Stimulated activated CD4-positive, alpha-beta T cell treated with anti-CD3 and anti-CD28 coated beads, TNF-alpha, amount 100 ng/mL, for 4 hours (primary cell): ENCODE results near the gene SPAG9.
"Not testable (repeated sequence)": the region's sequence is repeated elsewhere in the genome, so short reads cannot be mapped to it uniquely, and the experiment has no call there.

Source experiments
- DNase-seq, 3 experiments: peaks; one replicate each; pipeline ENCODE4 v3.0.0-alpha.2; 2020; ENCODE audit warnings: low read depth in 3 of 3

SPAG9 gene

DNA sequence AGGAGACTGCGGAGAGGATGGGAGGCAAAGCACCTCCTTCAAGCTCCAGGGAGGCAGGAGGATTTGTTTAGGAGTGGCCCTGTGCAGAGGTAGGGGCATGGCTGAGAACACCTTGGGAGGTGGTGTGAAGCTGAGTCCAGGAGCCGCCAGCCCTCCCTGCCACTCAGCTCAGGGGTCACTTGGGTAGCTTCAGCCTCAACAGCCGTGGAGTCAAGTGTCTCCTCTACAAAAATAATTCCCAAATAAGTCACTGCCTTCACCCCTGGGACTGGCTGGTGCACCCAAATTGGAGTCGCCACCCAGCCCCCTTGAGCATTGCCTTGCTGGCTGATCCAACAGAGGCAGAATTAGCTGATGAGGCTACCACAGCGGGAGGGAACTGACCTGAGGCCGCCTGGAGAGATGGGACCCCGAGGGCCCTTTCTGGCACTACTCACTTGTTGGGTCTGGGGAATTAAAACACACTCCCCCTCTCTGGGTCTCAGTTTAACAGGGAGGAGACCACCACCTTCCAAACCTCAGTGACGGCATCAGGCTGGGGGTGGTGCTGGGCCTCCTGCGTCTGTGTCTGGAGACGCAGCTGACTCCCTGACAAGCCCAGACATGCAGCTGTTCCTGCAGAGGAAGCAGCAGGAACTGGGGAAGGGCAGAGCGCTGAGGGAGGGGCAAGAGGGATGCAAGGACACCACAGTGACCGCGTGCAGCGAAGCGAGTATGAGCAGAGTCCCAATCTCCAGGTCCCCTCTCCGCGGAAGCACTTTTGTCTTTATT lies 166.7 kb downstream of the SPAG9 start:
- no peak for DNase-seq

DNA sequence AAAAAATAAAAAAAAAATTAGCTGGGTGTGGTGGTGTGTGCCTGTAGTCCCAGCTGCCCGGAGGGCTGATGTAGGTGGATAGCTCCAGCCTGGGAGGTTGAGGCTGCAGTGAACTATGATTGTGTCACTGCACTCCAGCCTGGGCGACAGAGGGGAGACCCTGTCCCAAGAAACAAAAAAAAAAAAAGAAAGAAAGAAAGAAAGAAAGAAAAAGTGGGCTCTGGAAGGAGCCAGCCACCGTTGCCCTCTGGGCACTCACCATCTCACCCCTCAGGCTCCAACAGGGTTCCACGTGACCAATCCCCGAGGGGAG lies 167.2 kb downstream of the SPAG9 start:
- DNase-seq, result no peak

DNA sequence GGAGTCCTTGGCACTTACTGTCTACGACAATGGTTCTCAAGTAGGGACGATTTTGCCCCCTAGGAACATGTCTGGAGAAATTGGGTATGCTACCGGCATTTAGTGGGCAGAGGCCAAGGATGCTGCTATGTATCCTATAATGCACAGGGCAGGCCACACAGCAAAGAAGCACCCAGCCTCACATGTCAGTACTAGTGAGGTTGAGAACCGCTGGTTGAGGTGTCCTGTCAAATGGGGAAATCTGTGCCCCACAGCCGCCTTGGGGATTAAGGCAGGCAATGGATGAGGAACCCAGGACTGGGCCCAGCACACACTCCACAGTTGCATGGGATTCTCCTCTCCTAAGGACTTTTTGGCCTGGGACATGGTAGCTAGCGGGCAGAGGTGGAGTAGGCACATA lies 167.8 kb downstream of the SPAG9 start:
- DNase-seq, result no peak

DNA sequence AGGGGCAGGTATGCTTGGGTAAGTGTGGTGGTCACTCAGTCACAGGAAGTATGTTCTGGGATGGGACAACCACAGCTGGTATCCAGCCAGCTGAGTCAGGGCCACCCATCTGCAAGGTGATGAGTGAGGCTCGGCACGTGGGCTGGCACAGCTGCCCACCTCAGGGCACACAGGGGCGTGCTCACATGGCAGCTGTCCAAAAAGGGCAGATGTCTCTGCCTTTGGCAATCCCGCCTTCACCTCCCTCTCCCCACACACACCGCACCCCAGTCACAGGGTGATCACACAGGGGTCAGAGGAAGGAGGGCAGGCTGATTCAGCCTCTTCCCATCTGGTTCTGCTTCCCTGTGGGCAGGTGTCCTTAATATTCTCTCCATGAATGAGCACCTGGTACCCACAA lies 168.7 kb downstream of the SPAG9 start:
- DNase-seq, result no peak

DNA sequence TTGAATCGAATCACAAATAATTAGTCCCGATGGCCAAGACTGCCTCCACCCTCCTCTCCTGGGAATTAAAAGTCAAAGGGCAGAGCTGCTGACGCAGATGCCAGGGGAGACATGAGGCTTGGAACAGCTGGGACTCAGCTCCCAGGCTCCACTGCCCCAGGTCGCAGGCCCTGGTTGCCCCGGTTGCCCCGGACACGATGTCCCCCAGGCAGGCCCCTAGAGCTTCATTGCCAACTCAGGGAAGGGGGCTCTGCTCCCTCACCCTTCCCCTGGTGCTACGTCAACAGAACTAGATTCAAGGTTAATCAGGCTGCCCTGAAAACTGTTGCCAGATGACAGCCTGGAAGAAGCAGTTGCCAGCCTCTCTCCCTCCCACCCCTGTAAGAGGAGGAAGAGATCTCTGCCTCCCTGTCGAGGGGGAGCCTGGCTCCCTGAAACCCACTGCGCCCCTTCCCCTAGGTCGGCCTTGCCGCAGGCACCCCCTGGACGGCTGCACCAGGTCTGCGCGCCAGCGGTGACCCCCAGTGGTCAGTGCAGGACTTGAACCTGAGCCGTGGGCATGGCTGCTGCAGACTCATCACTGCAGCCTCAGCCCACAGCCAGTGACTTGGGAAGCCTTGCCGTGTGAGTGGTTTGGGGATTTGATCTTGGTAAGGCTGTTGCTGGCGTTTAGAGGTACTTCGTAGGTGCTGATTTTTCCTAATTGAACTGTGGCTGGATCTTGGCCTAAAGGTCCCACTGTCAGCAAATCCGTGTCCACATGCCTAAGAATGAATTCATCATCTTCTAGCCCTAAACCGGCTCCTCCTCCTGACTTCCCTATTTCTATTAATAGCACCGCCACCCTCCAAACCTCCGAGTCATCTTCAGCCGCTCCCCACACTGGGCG lies 170.4 kb downstream of the SPAG9 start:
- peak in 1 of 3 experiments; percentile 37 for DNase-seq

DNA sequence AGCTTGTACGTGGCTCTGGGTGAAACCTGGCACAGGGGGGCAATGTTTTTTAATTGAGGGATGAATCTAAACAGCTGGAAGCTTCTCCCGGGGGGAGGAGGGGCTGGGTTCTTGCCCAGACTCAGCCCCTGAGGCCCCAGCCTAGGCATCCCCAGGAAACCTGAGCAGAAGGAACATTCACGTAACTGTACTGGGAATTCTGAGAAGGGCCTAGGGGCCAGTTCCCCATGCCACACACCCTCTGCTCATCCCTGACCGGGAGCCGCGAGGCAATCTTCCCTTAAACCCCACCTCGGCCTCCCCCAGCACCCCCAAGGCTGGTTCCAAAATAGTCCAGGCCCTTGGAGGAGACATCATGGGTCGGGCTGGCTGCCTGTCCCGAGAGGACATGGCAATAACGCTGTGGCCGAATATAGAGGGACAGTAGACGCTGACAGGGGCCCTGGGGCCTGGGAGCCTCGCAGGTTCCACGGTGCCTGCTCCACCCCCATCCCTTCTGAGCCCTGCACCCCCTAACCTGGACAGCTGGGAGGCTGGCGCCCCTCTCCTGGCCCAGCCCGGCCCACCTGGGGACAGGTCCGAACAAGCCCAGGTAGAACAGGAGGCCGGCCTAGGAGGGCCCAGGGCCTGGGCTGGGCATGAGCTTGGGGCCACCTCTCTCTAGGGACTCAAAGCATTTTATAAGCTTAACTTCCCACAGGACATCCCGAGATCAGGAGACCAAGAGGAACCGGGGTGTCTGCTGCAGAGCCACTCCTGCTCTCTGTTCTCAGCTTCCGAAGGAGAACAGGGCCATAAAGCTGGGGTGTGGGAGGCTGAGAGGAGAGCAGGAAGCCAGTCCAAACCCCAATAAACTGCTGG lies 171.3 kb downstream of the SPAG9 start:
- no peak for DNase-seq

DNA sequence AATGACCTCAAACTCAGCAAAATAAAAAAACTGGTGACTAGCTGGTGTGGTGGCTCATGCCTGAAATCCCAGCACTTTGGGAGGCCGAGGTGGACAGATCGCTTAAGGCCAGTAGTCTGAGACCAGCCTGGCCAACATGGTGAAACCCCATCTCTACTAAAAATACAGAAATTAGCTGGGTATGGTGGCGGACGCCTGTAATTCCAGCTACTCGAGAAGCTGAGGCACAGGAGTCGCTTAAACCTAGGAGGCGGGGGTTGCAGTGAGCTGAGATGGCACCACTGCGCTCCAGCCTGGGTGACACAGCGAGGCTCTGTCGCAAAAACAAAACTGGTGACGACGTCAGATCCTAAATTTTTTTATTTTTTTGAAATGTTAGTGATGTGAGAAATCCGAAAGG lies 172.0 kb downstream of the SPAG9 start:
- DNase-seq, result no peak

DNA sequence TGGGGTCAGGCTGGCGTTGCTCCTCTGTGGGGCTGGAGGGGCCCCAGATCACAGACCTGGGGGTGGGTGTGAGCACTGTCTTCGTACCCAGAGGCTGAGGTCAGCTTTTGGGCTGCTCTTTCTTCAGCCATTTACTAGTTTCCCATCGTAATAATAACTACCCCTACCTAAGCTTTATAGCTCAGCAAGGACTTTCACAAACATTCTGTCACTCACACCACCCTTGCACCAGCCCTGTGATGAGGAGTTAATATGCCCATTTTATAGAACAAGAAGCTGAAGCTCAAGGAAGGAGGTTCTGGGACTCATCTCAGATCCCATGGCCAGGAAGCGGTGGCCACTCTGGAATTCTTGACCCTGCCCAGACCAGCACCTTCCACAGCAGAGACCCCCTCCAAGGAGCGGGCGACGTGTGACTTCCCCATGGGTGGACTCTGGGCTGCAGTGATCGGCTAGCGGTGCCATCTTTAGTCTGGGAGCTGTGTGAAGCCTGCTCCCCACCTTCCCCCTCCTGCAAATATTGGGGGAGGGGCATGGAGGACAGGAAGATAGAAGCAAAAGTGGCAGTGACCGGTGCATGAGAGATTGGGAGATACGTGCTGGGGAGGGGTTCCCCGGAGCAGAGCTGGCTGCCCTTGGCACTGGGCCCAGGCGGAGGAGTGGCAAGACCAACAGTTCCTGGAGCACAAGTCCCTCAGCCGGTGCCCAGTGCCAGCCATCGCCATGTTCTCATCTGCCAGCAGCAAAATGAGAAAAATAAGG lies 172.7 kb downstream of the SPAG9 start:
- no peak for DNase-seq

DNA sequence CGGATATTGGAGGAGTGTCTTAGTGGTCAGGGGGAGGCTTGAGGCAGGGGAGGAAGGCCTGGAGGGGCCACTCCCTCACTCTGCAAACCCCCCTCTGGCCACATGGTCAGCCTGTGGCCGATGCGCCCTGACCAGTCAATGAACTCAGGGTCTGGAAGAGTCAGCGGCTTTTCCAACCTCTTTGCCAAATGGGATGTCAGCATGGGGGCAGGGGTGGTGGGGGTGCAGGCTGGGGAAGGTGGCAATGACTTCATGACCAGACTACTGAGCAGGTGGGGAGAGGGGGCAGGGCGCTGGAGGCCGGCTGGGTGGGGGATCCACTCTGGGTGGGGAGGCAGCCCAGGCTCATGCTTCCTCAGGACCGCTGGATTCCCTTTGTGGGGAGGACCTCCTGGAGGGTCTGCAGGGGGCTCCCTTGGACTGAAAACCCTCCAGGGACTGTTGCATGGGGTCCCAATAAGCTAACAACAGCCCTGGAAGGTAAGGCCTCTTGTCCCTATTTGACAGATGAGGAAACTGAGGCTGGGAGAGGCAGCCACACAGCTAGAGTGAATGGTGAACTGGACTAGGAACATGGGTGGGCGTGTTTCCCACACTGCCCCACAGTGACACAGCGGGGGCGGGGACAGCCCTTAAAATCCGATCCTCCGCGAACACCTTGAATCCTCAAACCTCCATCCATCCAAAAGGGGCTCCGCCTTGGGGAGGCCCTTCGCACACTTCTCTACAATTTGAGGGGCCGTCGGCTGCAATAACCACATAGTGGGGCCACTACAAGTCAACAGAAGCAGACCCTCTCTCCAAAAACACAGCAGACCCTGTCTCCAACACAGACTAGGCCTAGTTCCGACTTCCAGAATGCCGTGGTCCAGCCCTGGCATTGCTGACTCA lies 173.5 kb downstream of the SPAG9 start:
- no peak for DNase-seq

DNA sequence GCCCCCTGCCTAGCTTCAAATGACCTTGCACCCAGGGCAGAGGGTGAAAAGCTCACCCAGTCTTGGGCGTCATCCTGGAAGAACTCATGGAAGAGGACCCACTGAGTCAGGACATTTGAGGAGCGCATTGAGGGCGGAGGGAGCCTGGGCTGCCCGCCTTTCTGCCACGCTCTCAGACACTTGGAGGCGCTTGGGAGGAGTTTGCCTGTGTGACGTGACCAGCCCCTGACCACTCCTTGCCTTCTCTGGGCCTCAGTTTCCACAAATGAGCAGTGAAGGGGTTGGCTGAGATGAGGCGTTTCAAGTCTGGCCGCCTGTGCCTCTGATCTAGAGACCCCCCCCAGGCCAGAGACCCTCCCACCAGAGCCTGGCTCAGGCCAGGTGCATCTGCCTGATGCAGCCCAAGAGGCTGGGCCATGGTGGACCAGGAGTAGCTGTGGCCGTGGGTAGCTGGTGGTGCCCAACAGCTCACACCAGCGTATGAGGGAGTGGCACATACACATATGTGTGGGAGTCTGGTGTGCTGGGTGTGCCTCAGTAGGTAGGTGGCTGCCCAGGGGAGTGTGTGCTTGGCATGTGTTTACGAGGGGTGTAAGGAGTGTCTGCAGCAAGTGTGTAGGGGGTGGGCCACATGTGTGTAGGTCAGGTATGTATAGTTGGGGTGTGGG lies 174.3 kb downstream of the SPAG9 start:
- DNase-seq, result no peak

DNA sequence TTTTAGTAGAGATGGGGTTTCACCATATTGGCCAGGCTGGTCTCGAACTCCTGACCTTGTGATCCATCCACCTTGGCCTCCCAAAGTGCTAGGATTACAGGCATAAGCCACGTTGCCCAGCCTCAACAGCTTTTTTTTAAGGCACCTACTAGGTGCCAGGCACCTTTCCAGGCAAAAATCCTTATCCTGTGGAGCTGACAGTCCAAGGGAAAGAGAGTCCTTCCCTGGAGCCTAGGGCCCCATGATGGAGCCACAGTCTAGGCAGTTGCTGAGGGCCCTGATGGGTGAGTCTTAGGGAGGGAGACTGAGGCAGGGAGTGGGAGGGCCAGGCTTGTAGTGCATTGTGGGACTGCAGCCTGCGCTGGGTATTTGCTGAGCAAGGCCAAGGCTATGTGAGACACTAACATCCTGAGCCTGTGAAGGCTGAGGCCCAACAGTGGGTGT lies 174.9 kb downstream of the SPAG9 start:
- no peak for DNase-seq

DNA sequence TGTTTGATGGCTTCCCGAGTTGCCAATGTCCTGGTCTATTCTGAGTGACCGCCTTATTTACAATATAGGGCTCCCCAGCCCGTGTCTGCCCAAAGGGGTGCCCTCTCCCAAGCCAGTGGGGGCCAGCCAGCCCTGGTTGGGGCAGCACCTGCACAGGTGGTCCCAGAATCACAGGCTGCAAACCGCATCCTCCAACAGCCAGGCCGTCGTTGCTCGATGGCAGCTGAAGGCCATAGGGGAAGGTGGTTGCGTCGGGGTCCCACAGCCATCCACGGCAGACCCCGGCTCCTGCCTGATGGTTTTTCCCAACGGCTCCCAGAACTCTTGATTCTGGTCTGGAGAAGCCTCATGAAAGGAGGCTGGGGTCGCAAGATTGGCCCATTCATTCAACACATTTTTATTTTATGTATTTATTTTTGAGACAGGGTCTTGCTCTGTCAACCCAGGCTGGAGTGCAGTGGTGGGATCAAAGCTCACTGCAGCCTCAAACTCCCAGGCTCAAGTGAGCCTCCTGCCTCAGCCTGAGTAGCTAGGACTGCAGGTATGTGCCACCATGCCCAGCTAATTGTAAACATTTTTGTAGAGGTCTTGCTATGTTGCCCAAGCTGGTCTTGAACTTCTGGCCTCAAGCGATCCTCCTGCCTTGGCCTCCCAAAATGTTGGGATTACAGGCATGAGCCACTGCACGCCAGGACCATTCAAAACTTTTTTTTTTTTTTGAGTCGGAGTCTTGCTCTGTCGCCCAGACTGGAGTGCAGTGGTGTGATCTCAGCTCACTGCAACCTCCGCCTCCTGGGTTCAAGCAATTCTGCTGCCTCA lies 175.6 kb downstream of the SPAG9 start:
- DNase-seq, result no peak

DNA sequence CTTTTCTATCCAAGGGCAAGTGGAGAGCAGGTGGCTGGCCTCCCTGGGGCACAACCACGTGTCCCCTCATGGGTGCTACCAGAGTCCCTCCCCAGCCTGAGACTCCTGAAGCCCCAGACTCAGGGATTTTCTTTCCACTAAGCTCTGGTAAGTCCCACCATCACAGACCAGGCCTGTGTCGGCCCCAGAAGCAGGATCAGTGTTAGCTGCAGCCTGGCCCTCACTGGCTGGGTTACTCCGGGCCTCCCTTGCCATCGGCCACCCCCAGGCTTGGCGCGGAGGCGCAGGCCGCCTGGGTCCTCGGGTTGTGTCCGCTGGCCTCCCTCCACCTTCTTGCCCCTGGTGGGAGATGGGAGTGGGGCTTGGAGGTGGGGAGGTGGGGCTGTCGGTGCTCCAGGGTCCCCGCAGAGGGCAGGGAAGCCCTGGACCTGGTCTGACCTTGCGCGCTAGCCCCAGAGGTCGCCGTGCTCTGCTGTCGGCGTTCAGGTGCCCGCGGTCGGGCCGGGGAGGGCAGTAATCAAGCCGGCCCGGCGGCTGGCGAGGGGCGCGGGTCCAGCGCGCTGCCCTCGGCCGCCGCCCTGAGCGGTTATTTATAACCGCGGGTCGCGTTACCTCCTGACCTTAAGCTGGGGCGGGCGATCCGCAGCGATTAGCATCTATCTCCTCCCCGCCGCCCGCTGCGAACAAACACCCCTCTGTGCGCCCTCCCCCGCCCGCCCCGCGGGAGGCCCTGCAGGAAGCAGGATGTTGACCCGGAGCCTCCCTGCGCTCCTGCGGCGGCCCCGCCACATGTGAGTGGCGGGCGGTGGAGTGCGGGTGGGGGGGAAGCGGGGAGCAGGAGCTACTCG lies 176.4 kb downstream of the SPAG9 start:
- DNase-seq, result peak; percentile 45 to 57 (median 56)

DNA sequence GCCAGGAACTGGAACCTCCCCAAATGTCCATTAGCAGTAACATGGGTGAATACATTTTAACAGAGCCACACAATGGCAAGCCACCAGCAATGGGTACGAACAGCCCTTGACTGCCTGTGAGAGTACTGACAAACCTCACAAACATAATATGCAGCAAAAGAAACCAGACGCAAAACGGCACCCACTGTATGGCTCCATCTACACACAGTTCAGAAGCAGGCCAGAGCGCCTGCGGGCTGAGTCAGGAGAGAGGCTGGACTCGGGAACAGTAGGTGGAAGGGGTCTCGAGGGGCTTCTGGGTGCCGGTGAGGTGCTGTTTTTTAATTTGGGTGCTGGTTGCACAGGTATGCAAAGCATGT lies 177.1 kb downstream of the SPAG9 start:
- no peak for DNase-seq

DNA sequence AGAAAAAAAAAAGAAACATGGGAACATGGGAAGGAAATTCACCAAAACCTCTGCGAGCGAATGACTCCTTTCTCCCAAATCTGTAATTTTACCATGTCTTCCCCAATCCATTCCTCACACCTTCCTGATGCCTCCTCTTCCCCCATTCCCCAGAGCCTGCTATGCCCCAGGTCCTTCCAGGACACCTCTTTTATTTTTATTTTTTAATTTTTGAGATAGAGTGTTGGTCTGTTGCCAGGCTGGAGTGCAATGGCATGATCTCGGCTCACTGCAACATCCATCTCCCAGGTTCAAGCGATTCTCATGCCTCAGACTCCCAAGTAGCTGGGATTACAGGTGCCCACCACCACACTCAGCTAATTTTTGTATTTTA lies 179.0 kb downstream of the SPAG9 start:
- not testable (repeated sequence) for DNase-seq

DNA sequence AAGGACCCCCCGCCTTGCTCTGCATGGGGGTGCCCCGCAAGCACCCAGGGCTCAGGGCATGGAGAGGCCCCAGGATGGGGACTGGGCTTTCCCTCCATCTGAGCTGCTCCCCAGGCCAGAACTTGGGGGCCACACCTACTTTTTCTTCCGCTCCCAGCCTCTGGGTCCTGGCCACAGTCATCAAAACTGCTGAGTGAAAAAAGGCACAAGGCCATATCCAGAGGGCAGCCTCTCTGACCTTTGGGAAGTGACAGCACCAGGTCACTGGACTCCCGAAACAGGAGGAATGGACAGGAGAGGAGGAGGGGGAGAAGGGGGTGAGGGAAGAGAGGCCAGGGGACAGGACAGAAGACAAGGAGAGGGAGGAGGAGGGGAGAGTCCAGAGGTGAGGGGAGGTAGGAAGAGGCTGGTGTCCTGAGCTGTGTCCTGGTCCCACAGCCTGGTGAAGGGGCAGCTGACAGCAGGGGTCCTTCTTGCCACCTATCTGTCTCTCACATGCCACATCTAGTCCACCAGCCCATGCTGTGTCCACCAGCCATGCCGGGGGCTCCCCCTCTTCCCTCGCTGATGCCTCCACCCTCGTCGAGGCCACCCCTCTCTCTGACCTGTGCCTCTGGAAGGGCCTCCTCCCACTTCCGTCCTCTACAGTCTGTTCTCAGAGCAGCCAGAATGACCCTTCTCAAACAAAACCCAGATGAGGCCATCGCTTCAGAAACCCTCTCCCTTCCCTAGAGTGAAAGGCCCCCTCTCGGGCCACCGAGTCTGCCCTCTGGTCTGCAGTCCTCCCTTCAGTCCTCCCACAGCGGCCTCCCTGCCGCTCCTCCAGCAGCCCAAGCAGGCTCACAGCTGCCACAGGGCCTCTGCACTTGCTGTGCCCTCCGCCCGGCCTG lies 180.6 kb downstream of the SPAG9 start:
- DNase-seq, result no peak

DNA sequence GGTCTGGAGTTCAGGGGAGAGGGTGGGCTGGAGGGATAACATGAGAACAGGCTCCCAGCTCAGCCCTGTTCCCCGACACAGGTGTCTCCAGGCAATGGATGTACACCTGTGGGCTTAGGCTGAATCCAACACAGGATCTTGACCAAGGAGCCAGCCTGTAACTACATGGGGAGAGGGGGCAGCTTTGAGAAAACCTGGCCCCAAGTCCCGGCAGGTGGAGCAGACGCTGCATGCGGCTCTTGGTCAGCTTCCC lies 181.2 kb downstream of the SPAG9 start:
- no peak for DNase-seq
